GM23338 (cell line): ENCODE measurements around the gene GCHFR. TPM values are rescaled to one million over a fixed set of nuclear protein-coding genes. Genes with fewer than 3 reads are reported as not detected.

ENCODE experiments used
- ATAC-seq: fragments of 200-7000 bp; cut with Tn5 transposase; 3 replicates; pipeline ENCODE4 v1.9.1; 2020
- DNase-seq: peaks from one replicate; pipeline ENCODE4 v3.0.0-alpha.2; 2015; ENCODE audit warnings: low spot score
- H2AFZ ChIP-seq: fragments of 200-600 bp; sonication (generic); 2 replicates; pipeline ENCODE4 v1.8.0; 2016; ENCODE audit warnings: antibody characterized with exemption, mild to moderate bottlenecking, moderate library complexity
- H3F3A ChIP-seq: fragments of 200-600 bp; sonication (generic); replicated peaks from 2 replicates; pipeline ENCODE4 v1.8.0; 2017; ENCODE audit warnings: antibody characterized with exemption, mixed run types, low read depth
- H3K27ac ChIP-seq: fragments of 200-600 bp; sonication (generic); 2 replicates; pipeline ENCODE4 v1.6.1; 2016; ENCODE audit warnings: low read depth
- H3K27me3 ChIP-seq: fragments of 200-600 bp; sonication (generic); 2 replicates; pipeline ENCODE4 v1.8.0; 2016; ENCODE audit warnings: mild to moderate bottlenecking, mixed run types, moderate library complexity; ENCODE audit not compliant: insufficient read depth
- H3K36me3 ChIP-seq: fragments of 200-600 bp; sonication (generic); 2 replicates; pipeline ENCODE4 v1.8.0; 2016; ENCODE audit warnings: mild to moderate bottlenecking; ENCODE audit not compliant: insufficient read depth
- H3K4me1 ChIP-seq: fragments of 200-600 bp; sonication (generic); 2 replicates; pipeline ENCODE4 v1.8.0; 2016; ENCODE audit warnings: mild to moderate bottlenecking, moderate library complexity; ENCODE audit not compliant: insufficient read depth
- H3K4me2 ChIP-seq: fragments of 200-600 bp; sonication (generic); 2 replicates; pipeline ENCODE4 v1.7.1; 2017; ENCODE audit warnings: mixed run types
- H3K4me3 ChIP-seq: fragments of 200-600 bp; sonication (generic); 2 replicates; pipeline ENCODE4 v1.6.1; 2016; ENCODE audit warnings: mixed run types
- H3K79me2 ChIP-seq: fragments of 200-600 bp; sonication (generic); replicated peaks from 2 replicates; pipeline ENCODE4 v1.8.0; 2017; ENCODE audit warnings: mild to moderate bottlenecking; ENCODE audit not compliant: insufficient read depth
- H3K9me2 ChIP-seq: fragments of 200-600 bp; sonication (generic); 2 replicates; pipeline ENCODE4 v1.8.0; 2017; ENCODE audit not compliant: insufficient read depth
- H4K20me1 ChIP-seq: fragments of 200-600 bp; sonication (generic); replicated peaks from 2 replicates; pipeline ENCODE4 v1.8.0; 2017; ENCODE audit warnings: mild to moderate bottlenecking; ENCODE audit not compliant: insufficient read depth
- H3K27ac Mint-ChIP-seq: 2 replicates; pipeline ENCODE4 v1.8.0; 2020; ENCODE audit warnings: inconsistent platforms, mild to moderate bottlenecking, moderate library complexity, mixed read lengths
- H3K27me3 Mint-ChIP-seq: 3 replicates; pipeline ENCODE4 v1.8.0; 2022; ENCODE audit warnings: low read depth, mild to moderate bottlenecking, moderate library complexity, mixed read lengths, inconsistent platforms; ENCODE audit not compliant: insufficient read depth, poor library complexity
- H3K36me3 Mint-ChIP-seq: 3 replicates; pipeline ENCODE4 v1.8.0; 2021; ENCODE audit warnings: low read depth, mild to moderate bottlenecking, inconsistent platforms, moderate library complexity, mixed read lengths
- H3K4me1 Mint-ChIP-seq: 3 replicates; pipeline ENCODE4 v1.8.0; 2020; ENCODE audit warnings: mild to moderate bottlenecking, inconsistent platforms, mixed read lengths
- H3K4me3 Mint-ChIP-seq: 3 replicates; pipeline ENCODE4 v1.8.0; 2021; ENCODE audit warnings: moderate library complexity, mild to moderate bottlenecking, inconsistent platforms, mixed read lengths
- H3K9me3 Mint-ChIP-seq: 3 replicates; pipeline ENCODE4 v1.8.0; 2020; ENCODE audit warnings: moderate library complexity, mild to moderate bottlenecking, inconsistent platforms, mixed read lengths
- CREB1 ChIP-seq: fragments of 250-450 bp; sonication (Bioruptor Pico); IDR thresholded peaks from 2 replicates; pipeline ENCODE4 v1.5.0; 2020; ENCODE audit warnings: low read depth, mild to moderate bottlenecking, moderate library complexity
- CTCF ChIP-seq, 2 experiments: fragments of 200-600 bp in 1 of 2; sonication (generic) in 1 of 2; conservative IDR thresholded peaks; 2 replicates each; pipeline versions ENCODE4 v1.5.1 to v1.6.1; 2016 to 2017; ENCODE audit warnings: antibody characterized with exemption in 2 of 2, low read depth in 2 of 2, mild to moderate bottlenecking in 2 of 2, moderate library complexity in 1 of 2
- EZH2 ChIP-seq: fragments of 200-600 bp; sonication (generic); IDR thresholded peaks from one replicate; pipeline ENCODE4 v1.8.0; 2017; ENCODE audit warnings: antibody characterized with exemption, mild to moderate bottlenecking, low read depth; ENCODE audit not compliant: unreplicated experiment
- EZH2phosphoT487 ChIP-seq: fragments of 200-600 bp; sonication (generic); IDR thresholded peaks from one replicate; pipeline ENCODE4 v1.8.1; 2018; ENCODE audit warnings: antibody characterized with exemption; ENCODE audit not compliant: unreplicated experiment
- JUNB ChIP-seq: IDR thresholded peaks from one replicate; pipeline ENCODE4 v1.6.1; 2016; ENCODE audit warnings: antibody characterized with exemption; ENCODE audit not compliant: unreplicated experiment
- POLR2AphosphoS5 ChIP-seq: IDR thresholded peaks from 2 replicates; pipeline ENCODE4 v1.6.1; 2016; ENCODE audit warnings: antibody characterized with exemption, low read depth
- REST ChIP-seq: IDR thresholded peaks from one replicate; pipeline ENCODE4 v1.6.1; 2018; ENCODE audit warnings: antibody characterized with exemption; ENCODE audit not compliant: unreplicated experiment
- ZNF114 ChIP-seq: fragments of 250-450 bp; sonication (Bioruptor Pico); IDR thresholded peaks from 2 replicates; pipeline ENCODE4 v1.5.0; 2020; ENCODE audit warnings: mild to moderate bottlenecking, moderate library complexity
- ZNF331 ChIP-seq: fragments of 250-450 bp; sonication (Bioruptor Pico); IDR thresholded peaks from 2 replicates; pipeline ENCODE4 v1.5.0; 2020; ENCODE audit warnings: low read depth, mild to moderate bottlenecking, moderate library complexity
- ZNF462 ChIP-seq: fragments of 250-450 bp; sonication (Bioruptor Pico); IDR thresholded peaks from 2 replicates; pipeline ENCODE4 v1.5.0; 2020; ENCODE audit warnings: mild to moderate bottlenecking, moderate library complexity
- polyA plus RNA-seq: library from polyadenylated mRNA; unstranded; fragments of >200 nt; fragmentation: Nextera tagmentation; extraction: Ambion mirVana; gene quantifications from 2 replicates; pipeline ENCODE4 v1.2.1, GENCODE V29; 2016
- total RNA-seq: library from RNA; depleted of rRNA; stranded (reverse); fragments of >200 nt; shearing (Covaris generic); gene quantifications from 2 replicates; pipeline ENCODE4 v1.2.3, GENCODE V29; 2014

Gene GCHFR
- total and polyA plus RNA-seq, 2 experiments from 2014 or later = 38.9 to 44.2 TPM

GRCh38 chr15:40785814-40786213 is 21.9 kb downstream of the GCHFR start (continued):
- TF ChIP-seq EZH2phosphoT487 (no peak), CTCF (conservative IDR thresholded peaks at IDR 0.05; ENCODE audit: low read depth in 2 of 2) (no peak), ZNF331 (CRISPR knock-in tag) (no peak), ZNF114 (CRISPR knock-in tag) (no peak), POLR2AphosphoS5 (no peak), REST (no peak), CREB1 (CRISPR knock-in tag) (no peak), JUNB (no peak), EZH2 (no peak)

- peaks cover 64% of the 10 kb centered on the region for H3K4me1 Mint-ChIP-seq
- DNase-seq (peak; percentile 94), ATAC-seq (peak; percentile 86)
- Histone ChIP-seq H3K36me3 (no peaks in the 10 kb centered on the region), H4K20me1 (0 out of 2 replicates have a peak, but pooled peaks cover 3% of the 10 kb centered on the region), H3K4me3 (peak overlapping the region; percentile 41), H3K9me2 (no peaks in the 10 kb centered on the region), H3K79me2 (peaks cover 32% of the 10 kb centered on the region), H3K4me1 (peaks cover 52% of the 10 kb centered on the region), H2AFZ (no peak overlapping the region), H3K27ac (peak overlapping the region; percentile 60; the same call in 1 of the 2 replicates), H3K4me2 (peak overlapping the region; percentile 72), H3F3A (peaks cover 9% of the 10 kb centered on the region; the same call in 1 of the 2 replicates), H3K27me3 (no peaks in the 10 kb centered on the region)
- peaks cover 13% of the 10 kb centered on the region for H3K27me3 Mint-ChIP-seq
- peak overlapping the region; percentile 96 for H3K27ac Mint-ChIP-seq
- peak overlapping the region; percentile 60 for H3K4me3 Mint-ChIP-seq
- H3K9me3 Mint-ChIP-seq = no peaks in the 10 kb centered on the region
- no peak for TF ChIP-seq ZNF462 (CRISPR knock-in tag)
- peak; percentile 56; the same call in 1 of the 2 replicates for TF ChIP-seq POLR2AphosphoS5
- H3K36me3 Mint-ChIP-seq = peaks cover 6% of the 10 kb centered on the region; the same call in 1 of the 3 replicates
Observed at GRCh38 chr15:40787344-40787841, 23.5 kb downstream of the GCHFR start.
